HG02970 (cell line): Measurements from ENCODE around the gene SECISBP2.
A peak's percentile ranks its signal among the peaks of the same experiment; 100 is the strongest.
"Not testable (repeated sequence)": the region's sequence is repeated elsewhere in the genome, so short reads cannot be mapped to it uniquely, and the experiment has no call there.

Source experiments
- ATAC-seq: cut with Tn5 transposase; IDR thresholded peaks from one replicate; pipeline ENCODE4 v1.9.1; 2021; ENCODE audit warnings: mild to moderate bottlenecking, moderate library complexity, moderate number of reproducible peaks; ENCODE audit not compliant: unreplicated experiment, low FRiP score

Gene SECISBP2, protein sequence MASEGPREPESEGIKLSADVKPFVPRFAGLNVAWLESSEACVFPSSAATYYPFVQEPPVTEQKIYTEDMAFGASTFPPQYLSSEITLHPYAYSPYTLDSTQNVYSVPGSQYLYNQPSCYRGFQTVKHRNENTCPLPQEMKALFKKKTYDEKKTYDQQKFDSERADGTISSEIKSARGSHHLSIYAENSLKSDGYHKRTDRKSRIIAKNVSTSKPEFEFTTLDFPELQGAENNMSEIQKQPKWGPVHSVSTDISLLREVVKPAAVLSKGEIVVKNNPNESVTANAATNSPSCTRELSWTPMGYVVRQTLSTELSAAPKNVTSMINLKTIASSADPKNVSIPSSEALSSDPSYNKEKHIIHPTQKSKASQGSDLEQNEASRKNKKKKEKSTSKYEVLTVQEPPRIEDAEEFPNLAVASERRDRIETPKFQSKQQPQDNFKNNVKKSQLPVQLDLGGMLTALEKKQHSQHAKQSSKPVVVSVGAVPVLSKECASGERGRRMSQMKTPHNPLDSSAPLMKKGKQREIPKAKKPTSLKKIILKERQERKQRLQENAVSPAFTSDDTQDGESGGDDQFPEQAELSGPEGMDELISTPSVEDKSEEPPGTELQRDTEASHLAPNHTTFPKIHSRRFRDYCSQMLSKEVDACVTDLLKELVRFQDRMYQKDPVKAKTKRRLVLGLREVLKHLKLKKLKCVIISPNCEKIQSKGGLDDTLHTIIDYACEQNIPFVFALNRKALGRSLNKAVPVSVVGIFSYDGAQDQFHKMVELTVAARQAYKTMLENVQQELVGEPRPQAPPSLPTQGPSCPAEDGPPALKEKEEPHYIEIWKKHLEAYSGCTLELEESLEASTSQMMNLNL

DNA sequence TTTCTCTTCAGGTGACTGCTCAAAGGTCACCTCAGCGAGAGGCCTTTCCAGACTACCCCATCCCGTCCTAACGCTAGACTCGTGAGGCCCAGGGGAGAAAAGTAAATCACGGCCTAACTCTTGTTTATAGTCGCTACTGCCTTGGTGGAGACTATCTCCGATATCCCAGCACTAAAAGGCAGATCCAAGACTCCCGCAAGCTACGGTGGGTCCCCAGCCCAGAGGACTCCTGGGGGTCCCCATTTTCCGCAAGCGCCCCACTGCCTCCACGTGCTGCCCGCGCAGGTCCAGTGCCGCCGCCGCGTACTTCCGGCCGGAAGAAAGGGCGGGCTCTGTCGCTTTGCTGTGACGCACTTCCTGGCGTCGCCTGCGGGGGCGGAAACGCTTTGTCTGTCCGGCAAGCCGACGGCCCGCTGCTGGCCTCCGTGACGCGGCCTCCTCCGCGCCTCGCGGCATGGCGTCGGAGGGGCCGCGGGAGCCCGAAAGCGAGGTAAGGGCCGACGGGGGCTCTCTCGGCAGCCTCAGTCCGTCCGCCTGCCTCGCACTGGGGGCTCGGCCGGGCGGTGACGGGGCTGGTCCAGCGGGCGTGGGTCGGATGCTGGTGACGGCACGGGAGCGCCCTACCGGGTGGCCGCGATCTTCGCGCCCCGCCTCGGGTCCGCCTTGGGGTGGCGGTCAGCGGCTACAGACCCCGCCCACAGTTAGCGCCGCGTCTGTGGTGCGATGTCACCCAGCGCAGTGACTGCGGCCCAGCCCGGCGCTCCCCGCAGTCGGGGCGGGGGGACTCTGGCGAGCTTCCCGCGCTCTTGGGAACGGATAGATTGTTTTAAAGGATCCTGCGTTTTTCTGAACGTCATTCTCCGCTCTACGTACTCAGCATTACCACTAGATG, at the start of gene SECISBP2:
SECISBP2 (plus strand) TSS at position 378 of the 892 bp plus-strand sequence; CDS start at position 455, 77 bp downstream.
- peak; percentile 88 for ATAC-seq

- no peak for ATAC-seq
Observed at GRCh38 chr9:89273528-89274279, 44.6 kb upstream of the SECISBP2 start.

GRCh38 chr9:89274838-89275237, 43.5 kb upstream of the SECISBP2 start:
- no peak for ATAC-seq

GRCh38 chr9:89276040-89276439, 42.3 kb upstream of the SECISBP2 start:
- not testable (repeated sequence) for ATAC-seq

GRCh38 chr9:89277043-89277442, 41.3 kb upstream of the SECISBP2 start:
- no peak for ATAC-seq

DNA sequence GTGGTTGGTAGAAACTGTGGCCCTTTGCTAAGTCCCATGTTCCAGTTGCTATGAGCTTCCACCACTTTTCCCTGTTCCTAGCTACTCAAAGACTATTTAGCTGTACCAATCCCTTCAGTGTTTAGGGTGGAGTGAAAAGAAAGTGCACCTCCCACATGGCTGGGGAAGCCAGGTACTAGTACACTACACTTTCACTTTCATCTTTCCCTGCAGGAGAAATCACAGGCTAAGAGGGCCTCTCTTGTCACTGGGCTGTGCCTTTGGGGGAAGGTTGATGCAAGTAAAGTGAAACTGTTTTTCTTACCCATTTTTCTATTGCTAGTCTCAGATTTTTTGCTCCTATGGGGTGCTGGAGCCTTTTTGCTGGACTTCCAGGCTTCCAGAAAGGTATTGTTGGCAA, 40.8 kb upstream of the SECISBP2 start:
- no peak for ATAC-seq

DNA sequence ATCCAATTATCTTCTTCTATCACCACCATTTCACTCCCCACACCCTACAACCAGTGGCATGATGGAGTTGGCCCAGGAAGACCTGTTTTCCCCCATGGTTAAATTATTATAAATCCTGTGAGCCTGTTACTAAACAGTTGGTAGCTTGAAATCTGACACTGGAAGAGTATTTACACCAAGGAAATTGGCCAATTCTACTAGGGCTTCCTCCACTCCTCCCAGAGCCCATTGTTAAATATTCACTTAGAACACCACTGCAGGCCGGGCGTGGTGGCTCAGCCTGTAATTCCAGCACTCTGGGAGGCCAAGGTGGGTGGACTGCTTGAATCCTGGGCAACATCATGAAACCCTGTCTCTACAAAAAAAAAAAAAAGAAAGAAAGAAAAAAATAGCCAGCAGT, 39.7 kb upstream of the SECISBP2 start:
- ATAC-seq, result no peak

- ATAC-seq, result no peak
Observed at GRCh38 chr9:89278997-89279739, 39.1 kb upstream of the SECISBP2 start.

- no peak for ATAC-seq
Observed at GRCh38 chr9:89281106-89281505, 37.2 kb upstream of the SECISBP2 start.

GRCh38 chr9:89282248-89282968, 35.9 kb upstream of the SECISBP2 start:
- not testable (repeated sequence) for ATAC-seq

DNA sequence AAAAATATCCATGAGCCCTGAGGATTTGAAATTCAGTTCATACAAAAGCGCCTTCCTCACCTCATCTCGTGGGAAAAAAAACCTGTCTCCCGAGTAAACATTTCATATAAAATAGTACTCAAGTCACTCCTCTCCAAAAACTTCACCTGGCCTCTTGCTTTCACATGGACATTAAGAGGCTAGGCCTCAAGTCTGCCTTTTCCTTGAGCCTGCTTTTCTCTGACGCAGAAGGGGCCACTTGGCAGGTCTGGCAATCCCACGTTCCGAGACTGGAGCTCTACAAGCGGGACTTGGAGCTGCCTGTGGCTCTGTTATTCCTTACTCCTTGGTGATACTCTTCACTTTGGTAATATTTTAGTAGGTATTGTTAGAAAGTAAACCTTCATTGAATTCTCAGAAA, 34.2 kb upstream of the SECISBP2 start:
- ATAC-seq, result no peak

DNA sequence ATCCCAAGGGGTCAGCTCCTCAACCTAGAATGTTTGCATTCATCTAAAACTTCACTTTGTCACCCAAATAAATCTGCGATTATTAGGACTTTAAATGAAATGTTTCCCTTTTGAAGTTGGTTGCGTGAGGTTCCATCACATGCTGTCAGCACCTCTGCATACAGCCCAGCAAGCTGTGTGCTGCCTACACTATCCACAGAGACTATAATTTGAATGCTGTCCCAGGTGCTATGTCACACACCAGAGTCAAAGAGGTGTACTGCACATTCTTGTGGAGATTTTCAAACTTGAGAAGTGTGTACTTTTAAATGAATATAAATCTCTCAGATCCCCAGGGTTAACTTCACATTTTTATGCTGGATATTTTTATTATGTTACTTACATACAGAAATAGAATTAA, 26.6 kb upstream of the SECISBP2 start:
- ATAC-seq, result no peak

DNA sequence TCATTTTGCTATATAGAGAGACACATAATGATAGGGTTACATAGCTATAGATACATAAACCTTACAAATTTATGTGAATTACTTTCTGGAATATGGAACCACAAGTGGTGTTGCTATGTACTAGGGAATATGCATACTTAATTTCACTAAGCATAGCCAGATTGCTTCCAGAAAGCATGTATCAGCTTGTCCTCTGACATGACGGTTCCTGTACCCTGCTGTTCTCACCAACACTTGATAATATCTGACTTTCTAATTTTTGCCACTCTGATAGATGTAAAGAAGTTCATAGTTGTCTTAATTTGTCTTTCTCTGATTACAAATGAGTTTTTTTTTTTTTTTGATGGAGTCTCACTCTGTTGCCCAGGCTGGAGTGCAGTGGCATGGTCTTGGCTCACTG, 25.3 kb upstream of the SECISBP2 start:
- no peak for ATAC-seq

DNA sequence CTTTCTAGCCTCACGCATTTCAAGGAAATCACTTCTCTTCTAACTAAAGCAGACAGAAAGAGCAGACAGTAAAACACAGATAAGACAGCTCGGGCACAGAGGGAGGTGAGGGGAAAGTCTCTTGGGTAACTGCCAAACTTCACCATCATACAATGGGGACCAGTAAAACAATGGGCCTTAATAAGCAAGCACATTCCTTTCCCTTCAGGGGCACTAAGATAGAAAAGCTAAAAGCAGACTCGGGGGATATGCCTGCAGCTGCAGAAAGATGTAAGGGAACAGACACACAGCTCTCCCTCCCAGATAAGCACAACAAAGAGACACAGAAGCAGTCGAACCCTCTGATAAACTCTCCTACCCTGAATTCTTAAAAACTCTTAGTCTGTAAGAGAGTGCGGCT, 22.9 kb upstream of the SECISBP2 start:
- ATAC-seq, result no peak

GRCh38 chr9:89301996-89302395, 16.3 kb upstream of the SECISBP2 start:
- ATAC-seq, result not testable (repeated sequence)

GRCh38 chr9:89304020-89304833, 14.1 kb upstream of the SECISBP2 start:
- no peak for ATAC-seq

DNA sequence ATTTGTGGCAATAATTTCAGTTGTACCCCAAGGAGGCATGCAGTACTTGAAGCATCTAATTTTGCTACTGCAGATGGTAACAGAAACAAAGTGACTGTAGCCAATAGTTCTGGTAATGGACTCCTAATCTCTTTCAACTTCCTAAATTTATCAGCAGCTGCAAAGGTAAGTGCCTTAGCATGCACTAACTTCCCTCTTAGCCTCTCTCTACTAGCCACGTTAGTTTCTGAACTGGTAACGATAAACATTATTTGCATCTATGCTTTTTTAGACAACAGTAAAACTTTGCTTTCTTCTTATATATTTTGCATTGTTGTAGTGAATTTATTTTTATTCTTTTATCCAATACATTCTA, 13.5 kb upstream of the SECISBP2 start:
- ATAC-seq, result no peak

- no peak for ATAC-seq
Observed at GRCh38 chr9:89305868-89306267, 12.4 kb upstream of the SECISBP2 start.
